Astrocyte (in vitro differentiated cells and primary cell): ENCODE data around the gene ARPC2.

Source experiments
- EZH2 ChIP-seq: IDR thresholded peaks from 2 replicates; pipeline ENCODE4 v1.6.1; 2012; ENCODE audit warnings: mild to moderate bottlenecking, low read length, inconsistent platforms; ENCODE audit not compliant: insufficient read depth
- TF ChIP-seq, protein P1 (sequence below): IDR thresholded peaks from 2 replicates; pipeline ENCODE4 v1.5.1; 2011; ENCODE audit warnings: low read depth, mild to moderate bottlenecking, inconsistent platforms, low read length, moderate library complexity; ENCODE audit not compliant: insufficient read depth

DNA sequence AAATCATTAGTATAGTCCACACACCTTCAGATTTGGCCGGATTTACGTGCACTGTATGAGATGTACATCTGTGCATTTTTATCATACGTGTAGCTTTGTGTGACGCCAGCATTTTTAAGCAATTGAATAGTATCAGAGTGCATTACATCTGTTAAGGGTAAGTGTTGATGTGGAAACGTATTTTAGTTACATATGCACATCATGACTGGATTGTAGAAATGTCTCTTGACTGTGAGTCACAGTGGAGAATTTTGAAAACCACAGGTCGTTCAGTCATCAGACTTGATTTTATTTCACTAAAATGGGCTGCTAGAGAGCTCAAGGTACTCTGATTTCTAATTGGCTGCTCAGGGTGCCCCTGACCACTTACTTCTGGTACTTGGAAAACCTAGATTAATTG, 38.5 kb downstream of the ARPC2 start:
- TF ChIP-seq, protein P1, sequence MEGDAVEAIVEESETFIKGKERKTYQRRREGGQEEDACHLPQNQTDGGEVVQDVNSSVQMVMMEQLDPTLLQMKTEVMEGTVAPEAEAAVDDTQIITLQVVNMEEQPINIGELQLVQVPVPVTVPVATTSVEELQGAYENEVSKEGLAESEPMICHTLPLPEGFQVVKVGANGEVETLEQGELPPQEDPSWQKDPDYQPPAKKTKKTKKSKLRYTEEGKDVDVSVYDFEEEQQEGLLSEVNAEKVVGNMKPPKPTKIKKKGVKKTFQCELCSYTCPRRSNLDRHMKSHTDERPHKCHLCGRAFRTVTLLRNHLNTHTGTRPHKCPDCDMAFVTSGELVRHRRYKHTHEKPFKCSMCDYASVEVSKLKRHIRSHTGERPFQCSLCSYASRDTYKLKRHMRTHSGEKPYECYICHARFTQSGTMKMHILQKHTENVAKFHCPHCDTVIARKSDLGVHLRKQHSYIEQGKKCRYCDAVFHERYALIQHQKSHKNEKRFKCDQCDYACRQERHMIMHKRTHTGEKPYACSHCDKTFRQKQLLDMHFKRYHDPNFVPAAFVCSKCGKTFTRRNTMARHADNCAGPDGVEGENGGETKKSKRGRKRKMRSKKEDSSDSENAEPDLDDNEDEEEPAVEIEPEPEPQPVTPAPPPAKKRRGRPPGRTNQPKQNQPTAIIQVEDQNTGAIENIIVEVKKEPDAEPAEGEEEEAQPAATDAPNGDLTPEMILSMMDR: no peak
- TF ChIP-seq EZH2: no peak
